Progenitor cell of endocrine pancreas (in vitro differentiated cells): ENCODE measurements around the gene SHROOM2. TPM values are rescaled to one million over a fixed set of nuclear protein-coding genes. Genes with fewer than 3 reads are reported as not detected.

Experiments used
- DNase-seq: peaks from one replicate; pipeline ENCODE4 v3.0.0; 2021; ENCODE audit warnings: low spot score; ENCODE audit not compliant: unreplicated experiment
- H3K27ac Mint-ChIP-seq: 2 replicates; pipeline ENCODE4 v1.8.0; 2021; ENCODE audit warnings: mild to moderate bottlenecking, moderate library complexity, mixed read lengths
- H3K27me3 Mint-ChIP-seq: 2 replicates; pipeline ENCODE4 v1.8.0; 2021; ENCODE audit warnings: mixed read lengths
- H3K36me3 Mint-ChIP-seq: 2 replicates; pipeline ENCODE4 v1.8.0; 2022; ENCODE audit warnings: mixed read lengths; ENCODE audit not compliant: insufficient read depth
- H3K4me1 Mint-ChIP-seq: 2 replicates; pipeline ENCODE4 v1.8.0; 2021; ENCODE audit warnings: low read depth, mixed read lengths
- H3K4me3 Mint-ChIP-seq: 2 replicates; pipeline ENCODE4 v1.8.0; 2021; ENCODE audit warnings: low read depth, mild to moderate bottlenecking, moderate library complexity, mixed read lengths
- H3K9me3 Mint-ChIP-seq: 2 replicates; pipeline ENCODE4 v1.8.0; 2021; ENCODE audit warnings: low read depth, mixed read lengths
- total RNA-seq: library from RNA; stranded (reverse); gene quantifications from 2 replicates; pipeline ENCODE4 v1.2.1, GENCODE V29; 2021
- TF ChIP-seq, protein P1 (sequence below): fragments of 200-600 bp; sonication (generic); IDR thresholded peaks from one replicate; pipeline ENCODE4 v1.5.0; 2021; ENCODE audit warnings: antibody characterized with exemption, mild to moderate bottlenecking; ENCODE audit not compliant: unreplicated experiment

Gene SHROOM2
- total RNA-seq, 1 donor from 2014 or later, result 10.6 TPM

DNA sequence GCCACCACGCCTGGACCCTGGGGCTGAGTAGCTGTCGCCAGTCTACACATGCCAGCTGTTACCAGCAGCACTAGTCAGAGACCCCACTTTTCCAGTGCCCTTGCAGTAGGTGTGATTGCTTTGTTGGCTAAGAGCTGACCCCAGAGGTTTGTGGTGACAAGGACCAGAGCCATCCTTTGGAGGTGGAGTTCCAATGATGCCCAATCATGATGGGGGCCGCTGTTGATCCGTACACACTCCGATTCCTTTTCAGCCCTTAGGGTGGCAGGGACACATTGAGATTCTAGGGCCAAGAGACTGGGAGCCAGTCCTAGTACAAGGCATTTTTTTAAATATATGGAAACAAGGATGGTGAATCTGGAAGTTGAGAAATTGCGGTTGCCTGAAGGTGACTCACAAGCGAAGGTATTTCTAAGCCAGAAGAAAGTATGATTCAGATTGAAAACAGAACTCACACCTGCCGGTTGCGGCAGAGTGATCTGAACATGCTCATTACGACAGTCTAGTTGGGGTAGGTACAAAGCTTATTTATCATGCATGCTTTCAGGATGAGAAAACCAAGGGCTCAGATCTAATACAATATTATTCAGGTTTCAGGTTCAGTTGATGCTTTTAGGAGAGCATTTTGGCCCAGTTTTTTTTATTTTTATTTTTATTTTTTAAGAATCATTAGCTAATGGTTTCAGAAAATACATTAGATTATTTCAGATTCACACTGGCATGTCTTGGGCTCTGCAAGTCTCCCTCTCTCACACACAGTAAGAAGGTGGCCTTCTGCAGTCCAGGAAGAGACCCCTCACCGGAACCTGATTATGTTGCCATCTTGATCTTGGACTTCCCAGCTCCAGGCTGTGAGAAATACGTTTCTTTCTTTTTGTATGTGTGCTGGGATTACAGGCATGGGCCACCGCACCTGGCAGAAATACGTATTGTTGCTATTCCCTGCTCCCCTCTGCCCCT is 43.4 kb downstream of the SHROOM2 start:
- TF ChIP-seq, protein P1, sequence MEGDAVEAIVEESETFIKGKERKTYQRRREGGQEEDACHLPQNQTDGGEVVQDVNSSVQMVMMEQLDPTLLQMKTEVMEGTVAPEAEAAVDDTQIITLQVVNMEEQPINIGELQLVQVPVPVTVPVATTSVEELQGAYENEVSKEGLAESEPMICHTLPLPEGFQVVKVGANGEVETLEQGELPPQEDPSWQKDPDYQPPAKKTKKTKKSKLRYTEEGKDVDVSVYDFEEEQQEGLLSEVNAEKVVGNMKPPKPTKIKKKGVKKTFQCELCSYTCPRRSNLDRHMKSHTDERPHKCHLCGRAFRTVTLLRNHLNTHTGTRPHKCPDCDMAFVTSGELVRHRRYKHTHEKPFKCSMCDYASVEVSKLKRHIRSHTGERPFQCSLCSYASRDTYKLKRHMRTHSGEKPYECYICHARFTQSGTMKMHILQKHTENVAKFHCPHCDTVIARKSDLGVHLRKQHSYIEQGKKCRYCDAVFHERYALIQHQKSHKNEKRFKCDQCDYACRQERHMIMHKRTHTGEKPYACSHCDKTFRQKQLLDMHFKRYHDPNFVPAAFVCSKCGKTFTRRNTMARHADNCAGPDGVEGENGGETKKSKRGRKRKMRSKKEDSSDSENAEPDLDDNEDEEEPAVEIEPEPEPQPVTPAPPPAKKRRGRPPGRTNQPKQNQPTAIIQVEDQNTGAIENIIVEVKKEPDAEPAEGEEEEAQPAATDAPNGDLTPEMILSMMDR, result no peak
- H3K9me3 Mint-ChIP-seq, result peaks cover 14% of the 10 kb centered on the region
- no peak overlapping the region for H3K27ac Mint-ChIP-seq

DNA sequence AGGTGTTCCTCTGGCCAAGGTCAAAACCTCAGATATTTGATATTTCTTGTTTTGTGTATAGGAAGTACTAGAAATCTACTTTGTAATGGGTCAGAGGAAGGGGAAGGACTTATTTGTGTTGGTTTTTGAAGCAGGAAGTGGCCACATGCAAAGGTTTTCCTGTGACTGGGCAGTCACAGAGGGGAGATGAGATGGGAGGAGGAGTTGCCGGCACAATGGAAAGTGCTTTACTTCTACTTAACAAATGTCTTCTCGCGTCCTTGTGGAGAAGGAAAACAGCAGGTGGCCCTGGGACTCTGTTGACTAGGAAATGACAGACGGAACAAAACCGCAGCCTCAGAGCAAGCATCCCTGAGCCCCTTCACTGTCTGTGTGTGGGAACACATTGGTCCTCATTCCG is 46.6 kb downstream of the SHROOM2 start:
- Mint-ChIP-seq H3K9me3 (peaks cover 17% of the 10 kb centered on the region), H3K27me3 (no peaks in the 10 kb centered on the region), H3K4me1 (no peaks in the 10 kb centered on the region), H3K4me3 (no peak overlapping the region), H3K27ac (no peak overlapping the region), H3K36me3 (peaks cover 3% of the 10 kb centered on the region)
- TF ChIP-seq, protein P1, result no peak
- DNase-seq, result no peak

More for the DNA sequence above, 43.4 kb downstream of the SHROOM2 start:
- no peak for DNase-seq
- H3K4me3 Mint-ChIP-seq, result no peak overlapping the region
- H3K4me1 Mint-ChIP-seq, result peaks cover 2% of the 10 kb centered on the region
- H3K27me3 Mint-ChIP-seq, result no peaks in the 10 kb centered on the region
- H3K36me3 Mint-ChIP-seq, result peaks cover 7% of the 10 kb centered on the region

DNA sequence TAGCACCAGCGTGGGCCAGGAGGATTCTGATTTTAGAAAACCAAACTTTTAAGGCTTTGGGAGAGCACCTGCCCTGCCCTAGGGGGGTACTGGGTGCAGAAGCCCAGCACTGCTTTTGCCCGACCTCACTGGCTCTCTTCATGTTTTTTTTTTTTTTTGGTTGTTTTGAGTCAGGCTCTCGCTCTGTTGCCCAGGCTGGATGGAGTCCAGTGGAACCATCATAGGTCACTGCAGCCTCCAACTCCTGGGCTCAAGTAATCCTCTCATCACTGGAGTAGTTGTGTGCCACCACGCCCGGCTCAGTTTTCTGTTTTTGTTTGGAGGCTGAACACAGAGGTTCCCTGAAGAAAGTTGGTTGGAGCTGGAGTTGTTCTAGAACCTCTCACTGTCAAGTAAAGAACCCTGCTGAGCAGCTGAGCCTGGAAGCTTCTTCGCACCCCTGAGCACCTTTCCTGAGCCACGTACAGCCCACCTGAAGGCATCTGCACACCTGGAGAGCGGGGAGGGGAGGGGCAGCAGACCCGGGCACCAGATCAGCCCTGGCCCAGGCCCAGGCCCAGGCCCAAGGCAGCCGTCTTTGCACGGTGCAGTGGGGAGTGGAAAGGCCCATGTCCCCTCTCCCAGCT is 49.5 kb downstream of the SHROOM2 start:
- no peaks in the 10 kb centered on the region for H3K4me1 Mint-ChIP-seq
- TF ChIP-seq, protein P1, result no peak
- DNase-seq, result no peak
- peaks cover 1% of the 10 kb centered on the region for H3K36me3 Mint-ChIP-seq
- H3K27ac Mint-ChIP-seq, result no peak overlapping the region
- peaks cover 15% of the 10 kb centered on the region for H3K9me3 Mint-ChIP-seq
- H3K27me3 Mint-ChIP-seq, result no peaks in the 10 kb centered on the region
- no peak overlapping the region for H3K4me3 Mint-ChIP-seq

DNA sequence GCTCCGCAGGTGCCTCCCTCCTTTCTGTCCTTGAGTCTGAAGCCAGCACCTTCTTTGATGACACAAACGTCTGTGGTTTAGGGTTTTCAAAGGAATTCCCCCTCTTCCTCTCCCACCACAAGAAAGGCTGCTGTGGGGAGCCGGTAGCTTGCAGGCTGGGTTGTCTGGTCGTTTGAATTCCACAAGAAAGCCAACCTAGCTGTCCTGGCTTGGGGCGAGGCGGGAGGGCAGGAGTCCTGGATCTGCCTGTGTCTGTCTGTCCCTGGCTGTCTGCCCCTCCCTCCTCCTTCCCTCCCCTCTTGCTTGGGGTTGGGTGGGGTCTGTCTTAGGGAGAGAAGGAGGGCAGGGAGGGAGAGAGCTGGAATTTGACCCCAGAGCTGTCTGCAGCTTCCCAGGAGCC is 56.3 kb downstream of the SHROOM2 start:
- Mint-ChIP-seq H3K9me3 (peaks cover 12% of the 10 kb centered on the region), H3K27me3 (no peaks in the 10 kb centered on the region), H3K27ac (peak overlapping the region; percentile 41), H3K36me3 (peaks cover 1% of the 10 kb centered on the region), H3K4me3 (no peak overlapping the region), H3K4me1 (peaks cover 13% of the 10 kb centered on the region)
- DNase-seq, result no peak
- TF ChIP-seq, protein P1, result no peak

DNA sequence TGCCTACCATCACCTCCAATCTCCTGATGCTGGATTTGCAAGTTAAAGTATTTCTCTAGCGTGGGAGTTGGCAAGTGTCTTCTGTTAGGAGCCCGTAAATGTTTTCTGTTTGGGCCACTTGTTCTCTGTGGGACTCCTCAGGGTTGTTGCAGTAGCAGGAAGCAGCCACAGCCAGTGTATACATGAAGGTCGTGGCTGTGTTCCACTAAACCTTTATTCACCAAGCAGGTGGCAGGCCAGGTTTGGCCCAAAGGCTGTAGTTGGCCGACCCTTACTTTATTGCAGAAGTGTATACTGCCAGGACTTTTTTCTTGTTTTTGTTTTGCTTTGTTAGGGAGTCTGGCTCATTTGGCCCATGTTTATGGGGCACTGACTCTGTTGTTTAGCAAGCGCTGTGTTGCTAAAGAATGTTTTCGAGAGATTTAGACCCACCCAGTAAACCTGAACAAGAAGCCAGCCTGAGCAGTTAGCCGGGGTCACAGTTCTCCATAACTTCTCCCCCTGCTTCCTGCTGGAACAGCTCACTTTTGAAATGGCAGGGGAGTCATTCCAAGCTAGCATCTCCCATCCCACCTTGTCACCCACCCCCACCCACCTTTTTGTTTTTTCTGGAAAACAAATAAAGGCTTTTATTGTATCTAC is 58.8 kb downstream of the SHROOM2 start:
- H3K9me3 Mint-ChIP-seq, result peaks cover 18% of the 10 kb centered on the region
- no peaks in the 10 kb centered on the region for H3K27me3 Mint-ChIP-seq
- H3K4me3 Mint-ChIP-seq, result no peak overlapping the region
- H3K36me3 Mint-ChIP-seq, result peaks cover 6% of the 10 kb centered on the region
- H3K27ac Mint-ChIP-seq, result no peak overlapping the region
- DNase-seq, result no peak
- TF ChIP-seq, protein P1, result no peak
- H3K4me1 Mint-ChIP-seq, result peaks cover 16% of the 10 kb centered on the region
